Gastrocnemius medialis (tissue), 4 donors: ENCODE measurements around the gene FFAR3.

ENCODE experiments used
- CTCF ChIP-seq, 5 experiments: fragments of 450-650 bp in 3 of 5; fragments of 200-600 bp in 2 of 5; sonication (generic) in 2 of 5; IDR thresholded peaks in 4 of 5; conservative IDR thresholded peaks in 1 of 5; 1 replicate in 4 of 5; 2 replicates in 1 of 5; pipeline ENCODE4 v1.5.1; 2016 to 2019; ENCODE audit warnings: antibody characterized with exemption in 5 of 5, mild to moderate bottlenecking in 3 of 5, moderate library complexity in 3 of 5
- POLR2A ChIP-seq, 2 donors: fragments of 450-650 bp; IDR thresholded peaks; one replicate each; pipeline ENCODE4 v1.6.1; 2017; ENCODE audit warnings: antibody characterized with exemption in 2 of 2, mild to moderate bottlenecking in 2 of 2, moderate library complexity in 2 of 2

DNA sequence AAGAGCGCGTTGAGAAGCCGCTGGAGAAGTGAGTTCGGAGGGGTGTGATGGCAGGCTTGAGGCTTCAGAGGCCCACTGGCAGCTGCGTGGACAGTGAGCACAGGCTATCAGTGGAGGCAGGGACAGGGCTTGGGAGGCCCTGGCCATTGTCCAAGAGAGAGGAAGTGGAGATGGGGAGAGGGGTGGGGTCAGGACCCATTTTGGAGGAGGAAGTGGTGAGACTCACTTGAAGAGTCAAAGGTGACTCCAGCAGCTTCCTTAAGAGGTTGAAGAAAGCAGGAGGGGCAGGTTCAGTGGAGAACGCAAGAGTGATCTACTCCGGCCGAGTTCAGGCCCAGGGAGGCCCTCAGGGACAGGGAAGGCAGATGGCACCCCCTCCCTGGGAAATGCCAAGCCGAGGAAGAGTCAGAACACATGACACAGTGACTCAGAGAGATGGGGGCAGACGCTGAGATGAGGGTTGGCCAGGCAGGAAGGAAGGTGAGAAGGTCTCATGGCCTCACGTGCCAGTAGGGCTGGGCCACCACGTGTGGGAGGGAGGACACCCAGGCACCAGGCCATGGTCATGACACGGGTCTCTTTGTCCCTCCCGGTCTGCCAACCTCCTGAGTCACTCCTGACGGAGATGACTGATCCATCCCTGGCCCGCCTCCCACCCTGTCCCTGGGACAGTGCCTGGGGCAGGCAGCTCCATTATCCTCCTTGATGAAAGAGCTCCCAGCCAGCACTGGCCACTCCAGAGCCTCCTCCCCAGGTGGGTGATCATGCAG, 39.4 kb upstream of the FFAR3 start:
- TF ChIP-seq CTCF (IDR thresholded peaks at IDR 0.05 in 4 of 5, conservative IDR thresholded peaks at IDR 0.05 in 1 of 5) (no peak), POLR2A (IDR thresholded peaks at IDR 0.05) (no peak)
